ENCODE results near the gene POU2AF2. TPM values are rescaled to one million over a fixed set of nuclear protein-coding genes. Genes with fewer than 3 reads are reported as not detected.

The POU2AF2 gene
- total RNA-seq, 4 donors from 2014 or later: 0.78 to 4.2 (median 2.0) TPM

DNA sequence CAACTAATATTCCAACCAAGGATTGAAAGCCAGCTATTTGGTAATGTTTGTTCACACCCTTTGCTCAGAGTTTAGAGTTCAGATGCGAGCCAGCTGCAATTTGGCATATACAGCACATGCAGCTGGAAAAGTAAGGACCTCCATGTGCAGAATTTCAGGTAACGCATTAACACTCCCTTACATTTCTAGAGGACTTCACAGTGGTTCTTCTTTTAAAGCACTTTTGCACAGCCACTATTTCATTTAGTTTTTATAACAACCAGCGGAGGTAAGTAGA lies 56.3 kb downstream of the POU2AF2 start:
- no peak overlapping the region for H3K27ac ChIP-seq
- no peak for DNase-seq (ENCODE audit: low spot score in 2 of 2)
- TF ChIP-seq, protein P1, sequence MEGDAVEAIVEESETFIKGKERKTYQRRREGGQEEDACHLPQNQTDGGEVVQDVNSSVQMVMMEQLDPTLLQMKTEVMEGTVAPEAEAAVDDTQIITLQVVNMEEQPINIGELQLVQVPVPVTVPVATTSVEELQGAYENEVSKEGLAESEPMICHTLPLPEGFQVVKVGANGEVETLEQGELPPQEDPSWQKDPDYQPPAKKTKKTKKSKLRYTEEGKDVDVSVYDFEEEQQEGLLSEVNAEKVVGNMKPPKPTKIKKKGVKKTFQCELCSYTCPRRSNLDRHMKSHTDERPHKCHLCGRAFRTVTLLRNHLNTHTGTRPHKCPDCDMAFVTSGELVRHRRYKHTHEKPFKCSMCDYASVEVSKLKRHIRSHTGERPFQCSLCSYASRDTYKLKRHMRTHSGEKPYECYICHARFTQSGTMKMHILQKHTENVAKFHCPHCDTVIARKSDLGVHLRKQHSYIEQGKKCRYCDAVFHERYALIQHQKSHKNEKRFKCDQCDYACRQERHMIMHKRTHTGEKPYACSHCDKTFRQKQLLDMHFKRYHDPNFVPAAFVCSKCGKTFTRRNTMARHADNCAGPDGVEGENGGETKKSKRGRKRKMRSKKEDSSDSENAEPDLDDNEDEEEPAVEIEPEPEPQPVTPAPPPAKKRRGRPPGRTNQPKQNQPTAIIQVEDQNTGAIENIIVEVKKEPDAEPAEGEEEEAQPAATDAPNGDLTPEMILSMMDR (IDR thresholded peaks at IDR 0.05): no peak
- TF ChIP-seq POLR2A (IDR thresholded peaks at IDR 0.05): no peak
- no peak for TF ChIP-seq EP300 (IDR thresholded peaks at IDR 0.05)
- WGBS, 2 donors: 88 to 91% methylated on average over 3 of the region's 3 CpGs
- H3K4me1 ChIP-seq: peaks cover 0 to 33% (median 7%) of the 10 kb centered on the region in 4 donors
- H3K36me3 ChIP-seq: no peaks in the 10 kb centered on the region
- H3K9me3 ChIP-seq: no peaks in the 10 kb centered on the region
- H3K4me3 ChIP-seq: no peak overlapping the region
- H3K27me3 ChIP-seq: no peaks in the 10 kb centered on the region

DNA sequence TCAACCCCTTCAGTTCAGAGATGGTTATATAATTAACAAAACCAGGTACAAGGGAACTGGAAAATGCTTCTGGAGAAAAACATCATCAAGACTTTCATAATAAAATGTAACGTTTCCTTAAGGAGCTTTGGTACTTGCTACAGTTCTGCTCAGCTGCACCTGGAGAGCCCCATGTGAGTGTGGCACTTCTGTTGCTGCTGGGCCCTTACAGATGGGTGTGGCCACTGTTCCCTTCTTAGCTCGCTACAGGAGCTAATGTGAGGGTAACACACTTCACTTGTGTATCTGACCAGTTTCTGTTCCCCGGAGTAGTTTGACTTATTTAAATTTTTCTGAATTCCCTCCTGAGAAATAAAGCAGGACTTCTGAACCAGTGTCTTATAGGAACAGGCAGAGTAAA lies 56.8 kb downstream of the POU2AF2 start:
- Histone ChIP-seq H3K9me3 (no peaks in the 10 kb centered on the region), H3K27ac (no peak overlapping the region), H3K27me3 (no peaks in the 10 kb centered on the region), H3K4me1 (peaks cover 0 to 33% (median 7%) of the 10 kb centered on the region in 4 donors), H3K36me3 (no peaks in the 10 kb centered on the region), H3K4me3 (no peak overlapping the region)
- no peak for DNase-seq (ENCODE audit: low spot score in 2 of 2)
- 62 to 64% methylated on average over 3 of the region's 3 CpGs for WGBS, 2 donors
- TF ChIP-seq, protein P1 (IDR thresholded peaks at IDR 0.05): no peak
- no peak for TF ChIP-seq POLR2A (IDR thresholded peaks at IDR 0.05)
- TF ChIP-seq EP300 (IDR thresholded peaks at IDR 0.05): no peak

DNA sequence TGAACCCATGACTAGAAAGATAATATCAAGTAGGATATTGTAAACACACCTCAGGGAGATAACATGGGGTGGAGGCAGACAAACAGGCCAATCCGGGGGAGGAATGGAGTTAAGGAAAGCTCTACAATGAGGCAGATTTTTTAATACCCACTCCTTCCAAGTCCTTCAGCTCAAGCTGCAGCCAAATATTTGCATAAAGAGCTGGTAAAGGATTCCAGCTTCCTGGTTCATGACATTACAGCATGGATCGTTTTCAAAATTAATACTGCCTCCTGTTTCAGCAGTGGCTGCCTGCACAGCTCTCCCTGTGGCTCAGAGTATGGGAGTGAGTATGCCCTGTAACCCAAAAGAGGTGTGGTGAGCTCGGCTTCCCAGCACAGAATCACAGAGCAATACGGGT lies 57.9 kb downstream of the POU2AF2 start:
- WGBS, 2 donors: 27 to 35% methylated on average over 4 of the region's 4 CpGs
- DNase-seq (ENCODE audit: low spot score in 2 of 2): no peak
- H3K27ac ChIP-seq: no peak overlapping the region
- TF ChIP-seq, protein P1 (IDR thresholded peaks at IDR 0.05): no peak
- no peak for TF ChIP-seq POLR2A (IDR thresholded peaks at IDR 0.05)
- TF ChIP-seq EP300 (IDR thresholded peaks at IDR 0.05): no peak
- H3K4me1 ChIP-seq: peaks cover 0 to 29% (median 7%) of the 10 kb centered on the region in 4 donors
- no peak overlapping the region for H3K4me3 ChIP-seq
- H3K27me3 ChIP-seq: no peaks in the 10 kb centered on the region
- no peaks in the 10 kb centered on the region for H3K36me3 ChIP-seq
- H3K9me3 ChIP-seq: no peaks in the 10 kb centered on the region

DNA sequence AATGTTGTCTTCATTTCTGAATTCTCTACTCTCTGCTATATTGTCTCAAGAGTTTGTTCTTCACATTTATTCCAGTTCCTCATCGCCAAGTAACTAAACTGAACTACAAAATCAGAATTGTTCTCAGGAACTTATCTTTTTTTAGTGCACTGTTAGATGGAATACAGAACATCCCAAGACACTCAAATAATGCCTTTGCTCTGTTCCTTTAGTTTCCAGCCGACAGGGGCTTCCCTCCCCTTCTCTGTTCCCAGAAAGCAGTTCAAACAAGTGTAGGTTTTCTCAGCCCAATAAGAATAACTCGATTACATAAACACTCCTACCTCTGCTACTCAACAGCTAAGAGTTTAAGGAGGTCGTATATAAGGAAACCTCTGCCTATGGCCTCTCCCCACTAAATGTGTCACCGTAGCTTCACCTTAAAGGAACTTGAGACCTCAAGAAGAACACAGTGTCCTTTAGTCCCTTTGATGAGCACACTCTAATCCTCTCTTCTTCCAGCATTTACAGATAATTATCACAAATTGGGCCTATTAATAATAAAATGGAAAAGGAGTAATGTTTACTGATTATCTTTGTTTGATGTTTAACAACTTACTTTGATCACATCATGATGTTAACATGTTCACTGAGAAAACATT lies 59.8 kb downstream of the POU2AF2 start:
- 65% methylated on average over 5 of the region's 5 CpGs for WGBS, 2 donors

DNA sequence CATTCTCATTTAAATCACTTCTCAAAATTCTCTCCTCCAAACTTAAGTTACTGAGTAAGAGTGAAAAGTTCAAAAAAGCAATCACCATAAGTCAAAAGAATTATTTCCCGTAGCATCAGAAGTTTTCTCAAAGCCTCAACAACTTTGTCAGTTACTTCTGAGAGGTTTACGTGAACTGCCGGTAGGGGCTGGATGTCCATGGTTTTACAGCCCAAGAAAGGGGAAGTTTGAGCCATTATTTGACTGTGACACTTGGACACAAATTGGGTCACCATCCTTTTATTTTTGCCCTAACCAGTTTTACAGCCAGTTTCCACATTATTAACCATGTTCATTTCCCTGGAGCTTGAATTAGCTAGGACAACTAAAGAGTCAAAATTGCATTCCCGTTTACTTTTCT lies 60.4 kb downstream of the POU2AF2 start:
- Histone ChIP-seq H3K4me1 (peaks cover 0 to 12% (median 7%) of the 10 kb centered on the region in 4 donors), H3K27me3 (no peaks in the 10 kb centered on the region), H3K4me3 (no peak overlapping the region), H3K27ac (no peak overlapping the region), H3K9me3 (no peaks in the 10 kb centered on the region), H3K36me3 (no peaks in the 10 kb centered on the region)
- DNase-seq (ENCODE audit: low spot score in 2 of 2): no peak
- 67 to 70% methylated on average over 4 of the region's 4 CpGs for WGBS, 2 donors
- TF ChIP-seq EP300 (IDR thresholded peaks at IDR 0.05): no peak

More for the DNA sequence above, 59.8 kb downstream of the POU2AF2 start:
- no peak for DNase-seq (ENCODE audit: low spot score in 2 of 2)
- Histone ChIP-seq H3K27ac (no peak overlapping the region), H3K36me3 (no peaks in the 10 kb centered on the region), H3K4me3 (no peak overlapping the region), H3K9me3 (no peaks in the 10 kb centered on the region), H3K27me3 (no peaks in the 10 kb centered on the region), H3K4me1 (peaks cover 0 to 12% (median 7%) of the 10 kb centered on the region in 4 donors)
- TF ChIP-seq POLR2A (IDR thresholded peaks at IDR 0.05) (no peak), EP300 (IDR thresholded peaks at IDR 0.05) (no peak)
- TF ChIP-seq, protein P1 (IDR thresholded peaks at IDR 0.05): no peak

DNA sequence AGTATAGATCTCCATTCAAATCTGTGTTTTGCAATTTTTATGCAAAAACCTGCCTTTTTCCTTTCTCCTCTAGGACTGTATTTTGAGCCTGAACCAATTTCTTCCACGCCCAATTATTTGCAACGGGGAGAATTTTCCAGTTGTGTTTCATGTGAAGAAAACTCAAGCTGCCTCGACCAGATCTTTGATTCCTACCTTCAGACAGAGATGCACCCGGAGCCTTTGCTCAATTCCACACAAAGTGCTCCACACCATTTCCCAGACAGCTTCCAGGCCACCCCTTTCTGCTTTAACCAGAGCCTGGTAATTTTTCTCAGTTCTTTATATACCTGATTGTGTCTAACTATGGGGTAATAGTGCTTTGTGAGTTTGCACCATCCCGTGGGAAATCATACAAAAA lies 60.8 kb downstream of the POU2AF2 start:
- TF ChIP-seq POLR2A (IDR thresholded peaks at IDR 0.05): no peak
- TF ChIP-seq EP300 (IDR thresholded peaks at IDR 0.05): no peak
- TF ChIP-seq, protein P1 (IDR thresholded peaks at IDR 0.05): no peak
- Histone ChIP-seq H3K9me3 (no peaks in the 10 kb centered on the region), H3K27me3 (no peaks in the 10 kb centered on the region), H3K36me3 (no peaks in the 10 kb centered on the region), H3K27ac (no peak overlapping the region), H3K4me3 (no peak overlapping the region), H3K4me1 (peaks cover 0 to 12% (median 7%) of the 10 kb centered on the region in 4 donors)
- WGBS, 2 donors: 67 to 72% methylated on average over 5 of the region's 5 CpGs
- DNase-seq (ENCODE audit: low spot score in 2 of 2): no peak

All from tibial nerve (tissue), 4 donors.